Smooth muscle cell (in vitro differentiated cells): ENCODE measurements around the gene TEDC2. TPM values are rescaled to one million over a fixed set of nuclear protein-coding genes. Genes with fewer than 3 reads are reported as not detected.

ENCODE experiments used
- DNase-seq: peaks from one replicate; lab custom pipeline; 2025; ENCODE audit not compliant: unreplicated experiment; lab: John Stamatoyannopoulos, UW
- H2AFZ ChIP-seq: fragments of 200-600 bp; sonication (generic); 2 replicates; pipeline ENCODE4 v1.6.0; 2016; ENCODE audit warnings: antibody characterized with exemption, low read depth, mild to moderate bottlenecking
- H3F3A ChIP-seq: fragments of 200-600 bp; sonication (generic); 2 replicates; pipeline ENCODE4 v1.6.0; 2017; ENCODE audit warnings: antibody characterized with exemption, low read depth
- H3K27ac ChIP-seq: fragments of 200-600 bp; sonication (generic); 2 replicates; pipeline ENCODE4 v1.5.1; 2016; ENCODE audit warnings: low read depth, mild to moderate bottlenecking
- H3K27me3 ChIP-seq: fragments of 200-600 bp; sonication (generic); 2 replicates; pipeline ENCODE4 v1.6.1; 2016; ENCODE audit warnings: low read depth, mild to moderate bottlenecking
- H3K36me3 ChIP-seq: fragments of 200-600 bp; sonication (generic); 2 replicates; pipeline ENCODE4 v1.5.1; 2016; ENCODE audit warnings: low read depth
- H3K4me1 ChIP-seq: fragments of 200-600 bp; sonication (generic); 2 replicates; pipeline ENCODE4 v1.5.1; 2016; ENCODE audit warnings: low read depth
- H3K4me2 ChIP-seq: fragments of 200-600 bp; sonication (generic); 2 replicates; pipeline ENCODE4 v1.6.0; 2016; ENCODE audit warnings: mild to moderate bottlenecking
- H3K4me3 ChIP-seq: fragments of 200-600 bp; sonication (generic); 2 replicates; pipeline ENCODE4 v1.5.1; 2016; ENCODE audit warnings: mild to moderate bottlenecking
- H3K79me2 ChIP-seq: fragments of 200-600 bp; sonication (generic); 2 replicates; pipeline ENCODE4 v1.6.0; 2016; ENCODE audit warnings: low read depth, mild to moderate bottlenecking
- H3K9ac ChIP-seq: fragments of 200-600 bp; sonication (generic); 2 replicates; pipeline ENCODE4 v1.6.0; 2016; ENCODE audit warnings: low read depth
- H3K9me3 ChIP-seq: fragments of 200-600 bp; sonication (generic); replicated peaks from 2 replicates; pipeline ENCODE4 v1.5.1; 2016; ENCODE audit warnings: low read depth
- H4K20me1 ChIP-seq: fragments of 200-600 bp; sonication (generic); 2 replicates; pipeline ENCODE4 v1.6.0; 2016; ENCODE audit warnings: low read depth
- CTCF ChIP-seq: fragments of 200-600 bp; sonication (generic); IDR thresholded peaks from 2 replicates; pipeline ENCODE4 v1.5.1; 2017; ENCODE audit warnings: borderline replicate concordance, mild to moderate bottlenecking, antibody characterized with exemption; ENCODE audit not compliant: insufficient read depth, poor library complexity, severe bottlenecking
- WGBS: methylation state at CpG from one replicate; pipeline ENCODE4 v1.1.7; 2016; ENCODE audit warnings: low lambda C conversion rate; 5-methylcytosine and 5-hydroxymethylcytosine counted together
- polyA plus RNA-seq: library from polyadenylated mRNA; unstranded; fragments of >200 nt; fragmentation: Nextera tagmentation; extraction: Ambion mirVana; gene quantifications from 2 replicates; pipeline ENCODE4 v1.2.1, GENCODE V29; 2016
- total RNA-seq: library from RNA; depleted of rRNA; stranded (reverse); fragments of >200 nt; gene quantifications from 2 replicates; pipeline ENCODE4 v1.2.3, GENCODE V29; 2014

TEDC2 gene
- total and polyA plus RNA-seq, 2 experiments from 2014 or later = 8.0 to 13.3 TPM

GRCh38 chr16:2494616-2495015 is 34.7 kb downstream of the TEDC2 start:
- H3K9me3 ChIP-seq = no peaks in the 10 kb centered on the region
- H3K27me3 ChIP-seq = no peaks in the 10 kb centered on the region
- 85% methylated on average over 5 of the region's 5 CpGs for WGBS
- TF ChIP-seq CTCF = no peak
- DNase-seq = no peak
- H3F3A ChIP-seq = no peaks in the 10 kb centered on the region
- no peak overlapping the region for H3K4me3 ChIP-seq
- H2AFZ ChIP-seq = no peak overlapping the region
- H3K4me1 ChIP-seq = no peaks in the 10 kb centered on the region
- H3K79me2 ChIP-seq = no peaks in the 10 kb centered on the region
- H4K20me1 ChIP-seq = peaks cover 9% of the 10 kb centered on the region
- no peak overlapping the region for H3K27ac ChIP-seq
- no peaks in the 10 kb centered on the region for H3K36me3 ChIP-seq
- H3K9ac ChIP-seq = no peak overlapping the region
- no peak overlapping the region for H3K4me2 ChIP-seq

GRCh38 chr16:2495041-2495440 is 35.1 kb downstream of the TEDC2 start:
- H3K36me3 ChIP-seq = no peaks in the 10 kb centered on the region
- no peaks in the 10 kb centered on the region for H3K27me3 ChIP-seq
- H2AFZ ChIP-seq = no peak overlapping the region
- no peak overlapping the region for H3K4me2 ChIP-seq
- WGBS = 90% methylated on average over 5 of the region's 5 CpGs
- no peaks in the 10 kb centered on the region for H3K9me3 ChIP-seq
- H3K4me1 ChIP-seq = no peaks in the 10 kb centered on the region
- no peak for DNase-seq
- no peak overlapping the region for H3K27ac ChIP-seq
- no peak for TF ChIP-seq CTCF
- H3K9ac ChIP-seq = no peak overlapping the region
- H3K4me3 ChIP-seq = no peak overlapping the region
- H3K79me2 ChIP-seq = no peaks in the 10 kb centered on the region
- H3F3A ChIP-seq = no peaks in the 10 kb centered on the region
- H4K20me1 ChIP-seq = peaks cover 8% of the 10 kb centered on the region

GRCh38 chr16:2496223-2497115 is 36.6 kb downstream of the TEDC2 start:
- no peaks in the 10 kb centered on the region for H3K79me2 ChIP-seq
- TF ChIP-seq CTCF = no peak
- H3K27me3 ChIP-seq = no peaks in the 10 kb centered on the region
- no peak overlapping the region for H3K9ac ChIP-seq
- no peak overlapping the region for H3K4me2 ChIP-seq
- no peaks in the 10 kb centered on the region for H3K36me3 ChIP-seq
- no peak overlapping the region for H2AFZ ChIP-seq
- H3K4me3 ChIP-seq = no peak overlapping the region
- no peaks in the 10 kb centered on the region for H3K4me1 ChIP-seq
- H4K20me1 ChIP-seq = no peaks in the 10 kb centered on the region
- no peaks in the 10 kb centered on the region for H3F3A ChIP-seq
- WGBS = 98% methylated on average over 62 of the region's 62 CpGs
- H3K9me3 ChIP-seq = no peaks in the 10 kb centered on the region
- no peak for DNase-seq
- H3K27ac ChIP-seq = no peak overlapping the region
